Stimulated activated CD4-positive, alpha-beta T cell treated with anti-CD3 and anti-CD28 coated beads, Interleukin-4, amount 100 ng/mL, for 4 hours (primary cell): Measurements from ENCODE around the gene GPER1.

Experiments used
- DNase-seq, 2 experiments: peaks; one replicate each; pipeline ENCODE4 v3.0.0-alpha.2; 2020

The GPER1 gene

GRCh38 chr7:1091644-1092027 lies 3.7 kb downstream of the GPER1 start:
- no peak for DNase-seq

- DNase-seq, result no peak
Measured at GRCh38 chr7:1092161-1092632, 4.3 kb downstream of the GPER1 start.

GRCh38 chr7:1092806-1093501 lies 5.0 kb downstream of the GPER1 start:
- no peak for DNase-seq

- no peak for DNase-seq
Measured at GRCh38 chr7:1093502-1093843, 5.6 kb downstream of the GPER1 start.

GRCh38 chr7:1093916-1094508 lies 6.1 kb downstream of the GPER1 start:
- DNase-seq, result no peak

- DNase-seq, result no peak
Measured at GRCh38 chr7:1094870-1095269, 7.0 kb downstream of the GPER1 start.

- DNase-seq, result no peak
Measured at GRCh38 chr7:1095621-1096155, 7.8 kb downstream of the GPER1 start.

- DNase-seq, result no peak
Measured at GRCh38 chr7:1096156-1097119, 8.5 kb downstream of the GPER1 start.

- DNase-seq, result no peak
Measured at GRCh38 chr7:1097120-1097504, 9.2 kb downstream of the GPER1 start.

GRCh38 chr7:1098243-1099153 lies 10.6 kb downstream of the GPER1 start:
- DNase-seq, result no peak

- no peak for DNase-seq
Measured at GRCh38 chr7:1099154-1099542, 11.2 kb downstream of the GPER1 start.

GRCh38 chr7:1099637-1100036 lies 11.7 kb downstream of the GPER1 start:
- no peak for DNase-seq

- no peak for DNase-seq
Measured at GRCh38 chr7:1100386-1100785, 12.5 kb downstream of the GPER1 start.

GRCh38 chr7:1100834-1101562 lies 13.1 kb downstream of the GPER1 start:
- DNase-seq, result no peak

- no peak for DNase-seq
Measured at GRCh38 chr7:1101563-1102431, 13.9 kb downstream of the GPER1 start.

GRCh38 chr7:1103009-1103788 lies 15.3 kb downstream of the GPER1 start:
- DNase-seq, result no peak

- DNase-seq, result no peak
Measured at GRCh38 chr7:1103789-1104515, 16.0 kb downstream of the GPER1 start.

GRCh38 chr7:1104516-1105179 lies 16.7 kb downstream of the GPER1 start:
- no peak for DNase-seq

GRCh38 chr7:1105189-1105588 lies 17.3 kb downstream of the GPER1 start:
- no peak for DNase-seq
